OCI-LY1 (cell line): ENCODE results near the gene SLC22A23.

Source experiments
- CTCF ChIP-seq: fragments of 200-600 bp; sonication (generic), shearing (Covaris generic); IDR thresholded peaks from 2 replicates; pipeline ENCODE4 v1.5.1; 2017; ENCODE audit warnings: mild to moderate bottlenecking, antibody characterized with exemption, low read length, moderate library complexity, mixed read lengths
- EZH2 ChIP-seq: fragments of 200-600 bp; sonication (generic), shearing (Covaris generic); IDR thresholded peaks from 2 replicates; pipeline ENCODE4 v1.8.0; 2017; ENCODE audit warnings: borderline replicate concordance, mixed run types, mild to moderate bottlenecking, antibody characterized with exemption, low read length, moderate library complexity, mixed read lengths

- TF ChIP-seq CTCF: no peak
- no peak for TF ChIP-seq EZH2
Observed at GRCh38 chr6:3316331-3316730, 140.5 kb downstream of the SLC22A23 start.
